Right lobe of liver (tissue), 6 donors: ENCODE results near the gene TCOF1. TPM values are rescaled to one million over a fixed set of nuclear protein-coding genes. Genes with fewer than 3 reads are reported as not detected.
A peak's percentile ranks its signal among the peaks of the same experiment; 100 is the strongest.

Source experiments
- ATAC-seq, 4 donors: fragments of 200-7000 bp; cut with Tn5 transposase; one replicate each; pipeline ENCODE4 v1.9.1; 2020; ENCODE audit warnings: mild to moderate bottlenecking in 4 of 4, moderate library complexity in 4 of 4
- DNase-seq, 3 donors: peaks; one replicate each; pipeline ENCODE4 v3.0.0-alpha.2; 2020
- H3K27ac ChIP-seq, 3 donors: fragments of 200-600 bp; one replicate each; pipeline ENCODE4 v1.8.0; 2022
- H3K27me3 ChIP-seq, 2 donors: fragments of 200-600 bp; one replicate each; pipeline ENCODE4 v1.8.0; 2022
- H3K36me3 ChIP-seq, 4 donors: fragments of 200-600 bp; sonication (generic) in 1 of 4; one replicate each; pipeline versions ENCODE4 v1.5.1 to v1.8.0; 2017 to 2022; ENCODE audit warnings: control low read depth in 1 of 4
- H3K4me1 ChIP-seq, 4 donors: fragments of 200-600 bp; sonication (generic) in 1 of 4; one replicate each; pipeline versions ENCODE4 v1.5.1 to v1.8.0; 2017 to 2022; ENCODE audit warnings: control low read depth in 1 of 4
- H3K4me3 ChIP-seq, 3 donors: fragments of 200-600 bp; one replicate each; pipeline ENCODE4 v1.8.0; 2022
- H3K9me3 ChIP-seq, 4 donors: fragments of 200-600 bp; sonication (generic) in 1 of 4; one replicate each; pipeline versions ENCODE4 v1.5.1 to v1.8.0; 2017 to 2022; ENCODE audit warnings: control low read depth in 1 of 4
- POLR2A ChIP-seq: fragments of 450-650 bp; IDR thresholded peaks from one replicate; pipeline ENCODE4 v1.6.1; 2017; ENCODE audit warnings: antibody characterized with exemption, mild to moderate bottlenecking
- WGBS: methylation state at CpG from one replicate; pipeline ENCODE4 v1.1.6; 2018; ENCODE audit warnings: low coverage, low lambda C conversion rate; ENCODE audit not compliant: insufficient coverage; ENCODE audit errors: missing lambda C conversion rate; 5-methylcytosine and 5-hydroxymethylcytosine counted together
- intact Hi-C, 2 donors: fragments of 100-400 bp; cut with DNase I; formaldehyde crosslinking; loops; one replicate each; pipeline versions ENCODE4 v1.11.2 to v1.14.1; 2022
- total RNA-seq, 6 experiments: library from RNA; depleted of rRNA in 2 of 6; stranded (reverse); fragments of >200 nt in 2 of 6; fragmentation: NEBNext Ultra II Directional in 3 of 6; extraction: Animal tissue kit (Norgen Biotek cat#: 25700) in 3 of 6; gene quantifications; one replicate each; pipeline versions ENCODE4 v1.1.0 to v1.2.4, GENCODE V29; 2016 to 2023
- TF ChIP-seq, protein P1 (sequence below), 4 donors: fragments of 200-600 bp in 3 of 4; fragments of 450-650 bp in 1 of 4; IDR thresholded peaks; one replicate each; pipeline versions ENCODE4 v1.5.1 to v1.8.0; 2016 to 2022; ENCODE audit warnings: antibody characterized with exemption in 4 of 4, mild to moderate bottlenecking in 2 of 4
- donor health status: DM: no; HTN: yes; CAD: no.
- donor health status: DM: no; HTN: no; CAD: no.
- donor health status: DM: no; HTN: no; CAD: no.
- donor health status: DM: no; HTN: yes; CAD: no.
- donor health status: DM: no; HTN: yes; CAD: no.

The TCOF1 gene
- total RNA-seq, 6 experiments from 2014 or later, result 6.7 to 12.0 (median 8.9) TPM

DNA sequence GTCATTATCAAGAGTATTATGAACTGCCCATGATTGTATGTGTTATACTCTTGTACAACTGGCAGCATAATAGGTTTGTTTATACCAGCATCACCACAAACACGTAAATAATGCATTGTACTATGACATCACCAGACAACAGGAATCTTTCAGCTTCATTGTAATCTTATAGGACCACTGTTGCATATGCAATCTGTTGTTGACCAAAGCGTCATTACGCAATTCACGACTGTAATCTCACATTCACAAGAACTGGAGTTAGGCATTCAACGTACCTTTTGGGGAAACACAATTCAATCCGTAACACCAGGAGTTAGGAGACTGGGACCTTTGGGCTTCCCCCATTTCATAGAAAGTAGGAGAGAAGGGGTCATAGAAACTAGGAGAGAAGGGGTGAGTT lies 34.4 kb upstream of the TCOF1 start:
- no peak for DNase-seq
- Histone ChIP-seq H3K4me3 (no peak overlapping the region), H3K4me1 (no peaks in the 10 kb centered on the region), H3K9me3 (no peaks in the 10 kb centered on the region), H3K27ac (no peak overlapping the region), H3K27me3 (no peaks in the 10 kb centered on the region), H3K36me3 (no peaks in the 10 kb centered on the region)
- ATAC-seq, result no peak
- intact Hi-C loops, result no loop called here
- TF ChIP-seq, protein P1, sequence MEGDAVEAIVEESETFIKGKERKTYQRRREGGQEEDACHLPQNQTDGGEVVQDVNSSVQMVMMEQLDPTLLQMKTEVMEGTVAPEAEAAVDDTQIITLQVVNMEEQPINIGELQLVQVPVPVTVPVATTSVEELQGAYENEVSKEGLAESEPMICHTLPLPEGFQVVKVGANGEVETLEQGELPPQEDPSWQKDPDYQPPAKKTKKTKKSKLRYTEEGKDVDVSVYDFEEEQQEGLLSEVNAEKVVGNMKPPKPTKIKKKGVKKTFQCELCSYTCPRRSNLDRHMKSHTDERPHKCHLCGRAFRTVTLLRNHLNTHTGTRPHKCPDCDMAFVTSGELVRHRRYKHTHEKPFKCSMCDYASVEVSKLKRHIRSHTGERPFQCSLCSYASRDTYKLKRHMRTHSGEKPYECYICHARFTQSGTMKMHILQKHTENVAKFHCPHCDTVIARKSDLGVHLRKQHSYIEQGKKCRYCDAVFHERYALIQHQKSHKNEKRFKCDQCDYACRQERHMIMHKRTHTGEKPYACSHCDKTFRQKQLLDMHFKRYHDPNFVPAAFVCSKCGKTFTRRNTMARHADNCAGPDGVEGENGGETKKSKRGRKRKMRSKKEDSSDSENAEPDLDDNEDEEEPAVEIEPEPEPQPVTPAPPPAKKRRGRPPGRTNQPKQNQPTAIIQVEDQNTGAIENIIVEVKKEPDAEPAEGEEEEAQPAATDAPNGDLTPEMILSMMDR (IDR thresholded peaks at IDR 0.05), result no peak
- no peak for TF ChIP-seq POLR2A
- WGBS, result 74% methylated on average over 6 of the region's 6 CpGs

DNA sequence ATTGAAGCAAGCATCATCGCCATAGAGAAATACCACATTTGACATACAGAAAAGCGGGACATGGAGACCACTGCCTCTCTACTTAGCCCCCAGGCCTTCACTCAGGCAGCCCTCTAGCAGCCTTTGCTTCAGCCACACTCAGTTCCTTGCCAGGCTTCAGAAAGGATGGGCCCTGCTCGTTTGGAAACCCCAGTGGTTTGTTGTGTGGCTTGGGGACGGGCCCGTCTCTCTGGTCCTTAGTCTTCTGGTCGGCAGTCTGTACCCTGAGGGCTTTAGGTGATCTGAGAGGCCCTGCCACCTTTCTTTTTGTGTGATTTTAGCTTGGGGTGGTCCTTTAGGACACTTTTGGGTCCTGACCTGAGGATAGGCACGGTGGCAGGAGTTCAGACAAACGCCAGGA lies 33.7 kb upstream of the TCOF1 start:
- H3K27ac ChIP-seq, result no peak overlapping the region
- intact Hi-C loops, result no loop called here
- no peaks in the 10 kb centered on the region for H3K4me1 ChIP-seq
- DNase-seq (no peak), ATAC-seq (no peak)
- no peaks in the 10 kb centered on the region for H3K27me3 ChIP-seq
- no peaks in the 10 kb centered on the region for H3K36me3 ChIP-seq
- 94% methylated on average over 4 of the region's 8 CpGs for WGBS
- TF ChIP-seq POLR2A, result no peak
- TF ChIP-seq, protein P1 (IDR thresholded peaks at IDR 0.05), result no peak
- H3K4me3 ChIP-seq, result no peak overlapping the region
- H3K9me3 ChIP-seq, result no peaks in the 10 kb centered on the region

DNA sequence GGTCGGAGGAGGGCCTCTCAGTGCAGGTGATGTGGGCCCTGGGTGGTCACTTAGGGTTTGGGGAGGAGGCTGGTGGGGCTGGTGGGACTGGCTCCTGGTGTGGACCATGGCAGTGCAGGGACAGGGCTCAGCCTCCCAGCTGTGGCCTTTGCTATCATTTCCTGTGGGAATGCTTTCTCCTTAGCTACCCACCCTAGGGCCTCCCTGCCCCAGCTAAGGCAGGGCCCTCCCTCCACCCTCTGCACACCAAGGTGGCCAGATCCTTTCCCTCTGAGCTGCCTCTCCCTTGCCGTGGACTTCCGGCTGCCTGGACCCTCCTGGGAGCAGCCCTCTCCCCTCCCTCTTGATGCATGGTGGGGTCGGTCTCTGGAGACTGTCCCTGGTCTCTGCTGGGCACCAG lies 32.1 kb upstream of the TCOF1 start:
- H3K4me3 ChIP-seq, result no peak overlapping the region
- H3K4me1 ChIP-seq, result no peaks in the 10 kb centered on the region
- DNase-seq (no peak), ATAC-seq (peak in 1 of 4 donors; percentile 12)
- H3K9me3 ChIP-seq, result no peaks in the 10 kb centered on the region
- TF ChIP-seq POLR2A, result no peak
- TF ChIP-seq, protein P1 (IDR thresholded peaks at IDR 0.05), result no peak
- no peak overlapping the region for H3K27ac ChIP-seq
- intact Hi-C loops, result no loop called here
- H3K27me3 ChIP-seq, result no peaks in the 10 kb centered on the region
- 67% methylated on average over 1 of the region's 4 CpGs for WGBS
- H3K36me3 ChIP-seq, result no peaks in the 10 kb centered on the region

DNA sequence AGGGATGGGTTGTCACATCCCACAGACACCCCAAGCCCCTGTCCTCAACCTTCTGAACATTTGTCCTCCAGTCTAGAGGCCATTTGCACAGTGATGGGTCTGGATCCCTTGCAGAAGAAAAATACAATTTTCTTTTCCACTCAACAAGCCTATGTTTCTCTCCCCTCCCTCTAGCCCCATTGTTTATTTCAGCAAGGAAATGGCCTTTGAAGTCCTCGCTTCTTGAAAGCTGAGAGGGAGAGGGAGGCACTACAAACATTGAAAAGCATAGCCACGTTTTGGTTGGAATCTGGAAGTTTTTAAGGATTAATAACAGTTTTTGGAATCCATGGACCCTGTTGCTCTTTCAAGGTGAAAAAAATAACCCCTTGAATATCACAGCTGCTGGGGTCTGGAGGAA lies 30.8 kb upstream of the TCOF1 start:
- no peaks in the 10 kb centered on the region for H3K27me3 ChIP-seq
- WGBS, result 45% methylated on average over 2 of the region's 2 CpGs
- no peak overlapping the region for H3K4me3 ChIP-seq
- no peak for ATAC-seq
- no peaks in the 10 kb centered on the region for H3K4me1 ChIP-seq
- no peak overlapping the region for H3K27ac ChIP-seq
- intact Hi-C loops, result no loop called here
- no peaks in the 10 kb centered on the region for H3K36me3 ChIP-seq
- TF ChIP-seq, protein P1 (IDR thresholded peaks at IDR 0.05), result no peak
- TF ChIP-seq POLR2A, result no peak
- no peak for DNase-seq
- no peaks in the 10 kb centered on the region for H3K9me3 ChIP-seq

DNA sequence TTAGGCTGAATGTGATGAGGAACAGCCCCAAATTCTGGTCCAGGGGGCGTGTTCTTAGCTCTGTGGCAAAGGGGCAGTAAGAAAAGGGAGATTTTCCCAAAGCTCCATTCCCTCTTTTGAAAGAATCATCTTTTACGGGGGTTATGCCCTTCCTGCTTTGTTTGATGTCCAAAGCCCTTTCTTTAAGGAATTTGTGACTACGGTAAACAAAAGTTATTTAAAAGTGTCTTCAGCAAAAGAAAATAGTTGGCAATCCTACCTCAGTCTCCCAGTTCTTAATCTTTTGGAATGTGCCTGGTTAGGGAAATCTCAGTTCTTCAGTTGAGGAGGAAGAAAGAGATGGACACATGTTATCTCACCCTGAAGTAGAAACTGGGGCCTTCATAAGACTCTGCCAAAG lies 30.4 kb upstream of the TCOF1 start:
- ATAC-seq (no peak), DNase-seq (no peak)
- no peaks in the 10 kb centered on the region for H3K9me3 ChIP-seq
- no peaks in the 10 kb centered on the region for H3K36me3 ChIP-seq
- WGBS, result 85% methylated on average over 3 of the region's 3 CpGs
- TF ChIP-seq POLR2A, result no peak
- TF ChIP-seq, protein P1 (IDR thresholded peaks at IDR 0.05), result no peak
- no peaks in the 10 kb centered on the region for H3K27me3 ChIP-seq
- no peaks in the 10 kb centered on the region for H3K4me1 ChIP-seq
- no peak overlapping the region for H3K27ac ChIP-seq
- intact Hi-C loops, result no loop called here
- H3K4me3 ChIP-seq, result no peak overlapping the region
